Fibroblast of mammary gland (primary cell): ENCODE results near the gene OCSTAMP.

Experiments
- DNase-seq: peaks from one replicate; pipeline ENCODE4 v3.0.0-alpha.2; 2010; ENCODE audit warnings: low read depth
- H3K4me3 ChIP-seq: 2 replicates; pipeline ENCODE4 v1.5.1; 2011; ENCODE audit warnings: low read depth, mild to moderate bottlenecking, low read length, moderate library complexity; ENCODE audit not compliant: control insufficient read depth
- TF ChIP-seq, protein P1 (sequence below): conservative IDR thresholded peaks from 2 replicates; pipeline ENCODE4 v1.5.1; 2011; ENCODE audit warnings: low read depth, low read length, inconsistent platforms; ENCODE audit not compliant: control insufficient read depth, insufficient read depth

Gene OCSTAMP

DNA sequence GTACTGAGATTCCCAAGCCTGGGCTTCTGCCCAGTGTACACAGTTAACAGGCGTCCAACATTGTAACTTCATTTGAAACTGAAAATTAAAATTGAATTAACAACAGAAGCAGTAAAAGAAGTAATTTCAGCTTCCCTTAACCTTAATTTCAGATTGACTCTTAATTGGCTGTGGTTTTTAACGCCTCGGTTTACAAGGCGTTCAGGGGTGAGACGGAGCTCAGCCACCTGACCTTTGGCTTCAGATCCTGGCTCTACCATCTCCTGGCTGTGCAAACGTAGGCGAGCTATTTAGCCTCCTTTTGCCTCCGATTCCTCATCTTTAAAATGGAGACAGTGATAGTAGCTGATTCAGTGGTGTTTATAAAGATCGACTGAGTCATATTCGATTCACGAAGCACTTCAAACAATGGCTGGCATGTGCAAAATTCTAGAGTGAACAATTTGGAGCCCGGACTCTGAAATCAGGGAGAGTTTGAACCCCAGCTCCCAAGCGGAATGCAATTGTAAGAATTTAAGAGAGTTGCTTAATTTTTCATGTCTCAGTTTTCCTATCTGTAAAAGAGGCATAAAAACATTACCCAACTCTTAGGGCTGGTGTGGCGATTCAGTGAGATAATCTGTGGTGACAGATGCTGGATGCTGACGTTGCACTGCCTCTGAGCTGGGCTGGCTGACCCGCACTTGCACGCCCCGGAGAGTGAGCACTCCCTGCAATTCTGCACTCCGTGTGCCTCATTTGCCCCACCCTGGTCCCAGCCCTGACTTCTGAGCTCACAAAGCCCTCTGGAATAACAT, 23.5 kb upstream of the OCSTAMP start:
- DNase-seq = no peak
- H3K4me3 ChIP-seq = no peak overlapping the region
- TF ChIP-seq, protein P1, sequence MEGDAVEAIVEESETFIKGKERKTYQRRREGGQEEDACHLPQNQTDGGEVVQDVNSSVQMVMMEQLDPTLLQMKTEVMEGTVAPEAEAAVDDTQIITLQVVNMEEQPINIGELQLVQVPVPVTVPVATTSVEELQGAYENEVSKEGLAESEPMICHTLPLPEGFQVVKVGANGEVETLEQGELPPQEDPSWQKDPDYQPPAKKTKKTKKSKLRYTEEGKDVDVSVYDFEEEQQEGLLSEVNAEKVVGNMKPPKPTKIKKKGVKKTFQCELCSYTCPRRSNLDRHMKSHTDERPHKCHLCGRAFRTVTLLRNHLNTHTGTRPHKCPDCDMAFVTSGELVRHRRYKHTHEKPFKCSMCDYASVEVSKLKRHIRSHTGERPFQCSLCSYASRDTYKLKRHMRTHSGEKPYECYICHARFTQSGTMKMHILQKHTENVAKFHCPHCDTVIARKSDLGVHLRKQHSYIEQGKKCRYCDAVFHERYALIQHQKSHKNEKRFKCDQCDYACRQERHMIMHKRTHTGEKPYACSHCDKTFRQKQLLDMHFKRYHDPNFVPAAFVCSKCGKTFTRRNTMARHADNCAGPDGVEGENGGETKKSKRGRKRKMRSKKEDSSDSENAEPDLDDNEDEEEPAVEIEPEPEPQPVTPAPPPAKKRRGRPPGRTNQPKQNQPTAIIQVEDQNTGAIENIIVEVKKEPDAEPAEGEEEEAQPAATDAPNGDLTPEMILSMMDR = no peak

DNA sequence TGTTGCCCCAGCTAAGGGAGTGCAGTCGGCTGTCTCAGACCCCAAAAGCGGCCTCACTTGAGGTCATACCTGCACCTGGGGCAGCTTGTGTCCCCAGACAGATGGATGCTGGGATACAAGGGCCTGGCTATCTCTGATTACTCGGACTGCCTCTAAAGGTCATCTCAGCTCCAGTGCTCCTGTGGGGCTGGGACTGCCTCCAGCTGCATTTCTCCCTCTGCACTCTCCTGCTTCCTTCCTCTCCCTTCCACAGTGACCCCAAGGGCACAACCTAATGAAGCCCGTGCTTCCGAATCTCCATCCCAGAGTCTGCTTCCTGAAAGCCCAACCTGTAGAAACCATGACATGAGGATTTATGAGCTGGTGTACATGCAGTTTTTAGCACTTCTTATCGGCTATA, 22.8 kb upstream of the OCSTAMP start:
- TF ChIP-seq, protein P1 = no peak
- H3K4me3 ChIP-seq = no peak overlapping the region
- DNase-seq = no peak

DNA sequence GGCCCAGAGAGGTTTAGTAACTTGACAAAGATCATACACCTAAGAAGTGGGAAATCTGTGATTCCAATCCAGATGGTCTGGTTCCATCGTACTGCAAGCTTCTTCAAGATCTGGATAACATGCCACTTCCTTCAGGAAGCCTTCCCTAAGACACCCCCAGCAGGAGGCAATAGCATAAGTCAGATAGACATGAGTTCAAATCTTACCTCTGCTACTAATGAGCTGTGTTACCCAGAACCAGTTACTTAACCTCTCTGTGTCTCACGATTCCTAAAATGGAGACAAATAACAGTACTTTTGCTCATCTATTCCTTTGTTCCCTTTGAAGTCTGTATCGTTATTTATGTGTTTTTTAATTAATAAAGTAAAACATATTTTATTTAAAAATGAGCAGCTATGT, 22.3 kb upstream of the OCSTAMP start:
- TF ChIP-seq, protein P1 = no peak
- no peak for DNase-seq
- H3K4me3 ChIP-seq = no peak overlapping the region

DNA sequence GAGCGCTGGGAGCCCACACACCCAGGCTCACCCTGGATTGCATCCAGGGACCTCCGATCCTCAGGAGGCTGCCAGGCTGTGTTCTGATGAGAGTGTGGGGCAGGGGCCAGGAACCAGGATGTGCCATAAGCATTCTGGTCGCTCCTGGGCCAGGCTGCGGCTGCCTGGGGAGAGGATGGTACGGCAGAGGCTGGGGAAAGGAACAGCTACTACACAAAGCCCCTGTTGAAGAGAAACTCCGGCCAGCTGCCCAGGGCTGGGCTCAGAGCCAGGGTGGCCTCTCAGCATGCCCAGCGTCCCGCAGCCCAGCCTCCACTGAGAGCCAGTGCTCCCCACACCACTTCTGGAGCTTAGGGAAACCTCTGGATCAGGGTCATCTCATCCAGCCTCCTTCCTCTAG, 21.7 kb upstream of the OCSTAMP start:
- TF ChIP-seq, protein P1 = no peak
- no peak for DNase-seq
- no peak overlapping the region for H3K4me3 ChIP-seq

DNA sequence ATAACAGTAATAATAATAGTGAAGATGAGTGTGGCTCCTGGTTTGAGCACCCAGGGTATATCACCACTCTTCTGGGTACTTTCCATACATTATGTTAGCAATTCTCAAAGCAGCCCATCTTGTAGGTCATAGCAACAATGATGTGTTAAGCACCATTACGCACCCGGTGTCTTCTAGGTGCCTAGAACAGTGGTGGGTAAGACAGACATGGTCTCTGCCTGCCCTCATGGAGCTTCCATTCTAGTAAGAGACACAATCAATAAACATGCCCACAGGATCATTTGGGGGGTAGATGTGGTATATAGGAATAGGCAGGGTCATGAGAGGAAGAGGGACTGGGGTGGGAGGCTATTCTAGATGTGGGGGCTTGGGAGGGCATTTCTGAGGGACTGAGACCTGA, 21.0 kb upstream of the OCSTAMP start:
- no peak for DNase-seq
- TF ChIP-seq, protein P1 = no peak
- H3K4me3 ChIP-seq = no peak overlapping the region

DNA sequence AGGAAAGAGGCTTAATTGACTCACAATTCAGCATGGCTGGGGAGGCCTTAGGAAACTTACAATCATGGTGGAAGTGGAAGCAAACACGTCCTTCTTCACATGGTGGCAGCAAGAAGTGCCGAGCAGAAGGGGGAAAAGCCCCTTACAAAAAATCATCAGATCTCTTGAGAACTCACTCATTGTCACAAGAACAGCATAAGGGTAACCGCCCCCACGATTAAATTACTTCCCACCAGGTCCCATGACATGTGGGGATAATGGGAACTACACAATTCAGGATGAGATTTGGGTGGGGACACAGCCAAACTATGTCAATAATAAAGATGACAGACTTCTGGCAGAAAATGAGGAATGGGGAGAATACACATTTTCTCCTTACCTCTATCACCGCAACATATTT, 20.5 kb upstream of the OCSTAMP start:
- DNase-seq = no peak
- no peak overlapping the region for H3K4me3 ChIP-seq
- TF ChIP-seq, protein P1 = no peak
